Measurements from ENCODE around the gene AXIN2.

AXIN2 gene

DNA sequence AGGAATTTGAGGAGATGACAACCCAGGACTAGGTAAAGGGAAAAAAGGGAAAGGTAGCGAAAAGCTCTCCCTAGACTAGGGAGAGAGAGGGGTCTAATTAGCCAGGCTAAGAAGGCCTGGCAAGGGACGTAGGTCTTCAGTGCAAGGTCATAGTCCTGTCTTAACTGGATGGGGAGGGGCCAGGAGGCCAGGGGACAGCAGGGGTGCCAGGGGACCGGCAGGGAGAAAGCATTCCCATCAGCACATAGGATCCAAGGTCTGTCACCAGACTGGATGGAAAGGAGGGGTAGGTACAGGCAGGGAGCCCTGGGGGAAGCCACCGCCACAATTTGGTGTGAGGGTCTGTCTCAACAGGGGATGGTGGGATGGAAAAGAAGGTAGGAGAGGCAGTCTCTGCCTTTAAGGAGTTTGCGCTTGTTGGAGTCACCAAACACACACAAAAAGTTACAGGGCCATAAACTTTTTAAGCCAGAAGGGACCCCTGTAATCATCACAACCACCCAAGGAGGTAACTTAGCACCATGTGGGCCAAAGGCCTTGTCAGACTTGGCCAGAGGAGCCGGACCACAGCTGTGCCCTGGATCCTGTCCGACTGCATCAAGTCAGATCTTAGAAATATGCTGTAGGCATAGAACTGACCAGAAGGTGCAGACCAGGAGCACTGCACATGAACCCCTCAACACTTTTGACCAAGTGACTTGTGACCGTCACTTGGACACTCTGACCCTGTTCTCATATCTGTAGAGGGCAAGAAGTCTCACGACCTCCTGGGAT, 10.0 kb downstream of the AXIN2 start:
- Mint-ChIP-seq H3K27ac (no peak overlapping the region), H3K9me3 (no peaks in the 10 kb centered on the region), H3K27me3 (no peaks in the 10 kb centered on the region), H3K4me1 (peaks cover 52% of the 10 kb centered on the region), H3K4me3 (no peak overlapping the region)
- DNase-seq: no peak
- ATAC-seq: no peak

- ATAC-seq: no peak
- Mint-ChIP-seq H3K9me3 (no peaks in the 10 kb centered on the region), H3K4me3 (no peak overlapping the region), H3K4me1 (peaks cover 52% of the 10 kb centered on the region), H3K27ac (no peak overlapping the region), H3K27me3 (no peaks in the 10 kb centered on the region)
- DNase-seq: no peak
These were observed 10.7 kb downstream of the AXIN2 start for GRCh38 chr17:65550758-65551157.

DNA sequence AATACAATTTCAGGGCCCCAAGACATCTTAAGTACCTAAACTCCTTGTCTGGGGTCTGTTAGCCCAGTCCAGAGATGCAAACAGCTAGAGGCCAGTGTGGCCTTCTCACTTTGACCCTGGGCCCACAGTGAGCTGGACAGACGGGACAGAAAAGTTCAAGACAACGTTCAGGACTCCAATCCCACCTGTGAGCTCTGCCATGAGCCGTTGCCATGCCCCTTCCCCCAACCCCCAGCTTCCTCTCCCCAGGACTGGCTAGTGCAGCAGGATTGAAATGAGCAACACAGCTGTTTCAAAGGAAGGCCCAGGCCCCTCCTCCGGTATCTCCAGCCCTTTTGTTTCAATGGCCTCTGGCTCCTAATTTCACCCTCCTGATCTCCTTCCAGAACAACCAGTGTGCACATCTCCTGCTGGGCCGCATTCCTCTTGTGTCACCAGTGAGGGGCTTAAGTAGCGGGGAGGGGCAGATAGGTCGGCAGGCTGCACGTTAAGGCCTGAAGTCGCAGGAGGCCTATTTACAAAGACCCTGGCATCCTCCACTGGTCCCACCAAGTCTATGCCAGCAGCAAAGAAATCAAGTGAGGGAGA, 11.3 kb downstream of the AXIN2 start:
- DNase-seq (no peak), ATAC-seq (no peak)
- Mint-ChIP-seq H3K27me3 (no peaks in the 10 kb centered on the region), H3K4me3 (no peak overlapping the region), H3K9me3 (no peaks in the 10 kb centered on the region), H3K4me1 (peaks cover 52% of the 10 kb centered on the region), H3K27ac (no peak overlapping the region)

- peaks cover 57% of the 10 kb centered on the region for H3K4me1 Mint-ChIP-seq
- no peaks in the 10 kb centered on the region for H3K27me3 Mint-ChIP-seq
- no peak overlapping the region for H3K4me3 Mint-ChIP-seq
- DNase-seq (no peak), ATAC-seq (no peak)
- H3K27ac Mint-ChIP-seq: no peak overlapping the region
- H3K9me3 Mint-ChIP-seq: no peaks in the 10 kb centered on the region
These were observed 13.0 kb downstream of the AXIN2 start for GRCh38 chr17:65548269-65548969.

DNA sequence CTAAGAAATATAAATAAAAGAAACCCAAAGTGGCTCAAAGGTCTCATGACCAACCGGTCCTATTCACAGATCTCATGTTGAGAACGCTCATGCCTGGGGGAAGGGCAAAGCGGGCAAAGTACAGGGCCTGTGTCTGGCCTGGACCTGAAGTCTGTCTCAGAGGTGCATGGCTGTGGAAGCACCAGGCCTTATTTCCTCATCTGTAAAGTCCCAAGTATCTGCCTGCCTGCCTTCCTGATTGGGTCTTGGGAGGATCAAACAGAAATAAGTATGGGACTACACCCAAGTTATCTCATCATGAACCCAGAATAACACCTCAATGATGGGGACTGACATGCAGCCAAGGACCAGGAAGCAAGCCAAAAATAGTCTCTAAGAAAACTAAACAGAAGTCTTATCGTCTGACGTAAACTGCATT, 14.2 kb downstream of the AXIN2 start:
- Mint-ChIP-seq H3K27me3 (no peaks in the 10 kb centered on the region), H3K4me1 (peaks cover 54% of the 10 kb centered on the region), H3K27ac (peak overlapping the region; percentile 42 to 95), H3K9me3 (no peaks in the 10 kb centered on the region), H3K4me3 (no peak overlapping the region)
- ATAC-seq: no peak
- DNase-seq: no peak

DNA sequence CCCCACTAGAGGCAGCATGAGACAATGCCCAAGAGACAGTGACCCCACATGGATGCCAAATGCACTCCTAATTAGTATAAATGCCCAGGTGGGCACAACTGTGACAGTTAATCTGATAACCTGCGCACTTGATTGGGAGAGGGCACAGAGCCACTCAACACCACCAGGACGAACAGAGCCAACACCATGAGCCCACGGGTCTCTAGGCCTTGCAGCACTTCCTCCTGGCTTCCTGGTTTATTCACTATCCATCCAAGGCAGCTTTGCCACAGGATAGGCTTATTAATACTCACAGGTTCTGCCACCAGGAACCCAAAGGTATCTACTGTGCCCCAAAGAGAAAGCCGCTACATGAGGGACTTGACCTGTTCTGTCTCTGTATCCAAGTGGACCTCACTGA, 14.9 kb downstream of the AXIN2 start:
- Mint-ChIP-seq H3K9me3 (no peaks in the 10 kb centered on the region), H3K4me1 (peaks cover 47% of the 10 kb centered on the region), H3K4me3 (no peak overlapping the region), H3K27ac (no peak overlapping the region), H3K27me3 (no peaks in the 10 kb centered on the region)
- no peak for DNase-seq
- ATAC-seq: no peak

- Mint-ChIP-seq H3K9me3 (no peaks in the 10 kb centered on the region), H3K4me3 (no peak overlapping the region), H3K27ac (no peak overlapping the region), H3K27me3 (no peaks in the 10 kb centered on the region), H3K4me1 (peaks cover 43% of the 10 kb centered on the region)
- DNase-seq (no peak), ATAC-seq (no peak)
These were observed 15.5 kb downstream of the AXIN2 start for GRCh38 chr17:65545705-65546523.

- H3K4me3 Mint-ChIP-seq: no peak overlapping the region
- ATAC-seq (no peak), DNase-seq (no peak)
- no peaks in the 10 kb centered on the region for H3K9me3 Mint-ChIP-seq
- H3K27ac Mint-ChIP-seq: no peak overlapping the region
- no peaks in the 10 kb centered on the region for H3K27me3 Mint-ChIP-seq
- H3K4me1 Mint-ChIP-seq: peaks cover 35% of the 10 kb centered on the region
These were observed 16.8 kb downstream of the AXIN2 start for GRCh38 chr17:65544672-65545071.

GRCh38 chr17:65542610-65543009, 18.8 kb downstream of the AXIN2 start:
- Mint-ChIP-seq H3K4me3 (no peak overlapping the region), H3K9me3 (no peaks in the 10 kb centered on the region), H3K4me1 (peaks cover 38% of the 10 kb centered on the region), H3K27ac (no peak overlapping the region), H3K27me3 (no peaks in the 10 kb centered on the region)
- ATAC-seq: no peak
- DNase-seq: no peak

- H3K4me3 Mint-ChIP-seq: no peak overlapping the region
- ATAC-seq (no peak), DNase-seq (no peak)
- H3K27ac Mint-ChIP-seq: peak overlapping the region in 1 of 2 donors; percentile 56
- H3K4me1 Mint-ChIP-seq: peaks cover 33% of the 10 kb centered on the region
- no peaks in the 10 kb centered on the region for H3K9me3 Mint-ChIP-seq
- H3K27me3 Mint-ChIP-seq: no peaks in the 10 kb centered on the region
These were observed 19.4 kb downstream of the AXIN2 start for GRCh38 chr17:65542067-65542466.

DNA sequence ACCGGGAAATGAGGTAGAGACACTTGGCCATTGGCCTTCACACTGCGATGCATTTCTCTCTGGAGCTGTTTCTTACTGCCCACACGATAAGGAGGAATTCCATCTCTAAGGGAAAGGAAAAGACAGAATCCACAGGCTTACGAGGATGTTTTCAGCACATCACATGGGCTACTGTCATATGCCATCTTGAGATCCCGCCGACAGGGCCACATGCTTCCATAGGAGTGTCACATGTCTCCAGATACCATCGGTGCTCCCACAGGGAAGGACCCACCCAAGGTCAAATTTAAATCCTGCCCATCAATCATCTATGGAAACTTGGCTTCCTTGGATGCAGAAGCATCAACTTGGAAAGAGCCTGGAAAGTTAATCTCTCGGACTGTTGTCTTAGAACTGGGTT, 20.0 kb downstream of the AXIN2 start:
- H3K27me3 Mint-ChIP-seq: no peaks in the 10 kb centered on the region
- no peak for ATAC-seq
- H3K9me3 Mint-ChIP-seq: no peaks in the 10 kb centered on the region
- DNase-seq: no peak
- H3K4me1 Mint-ChIP-seq: peaks cover 28% of the 10 kb centered on the region
- H3K27ac Mint-ChIP-seq: no peak overlapping the region
- H3K4me3 Mint-ChIP-seq: no peak overlapping the region

DNA sequence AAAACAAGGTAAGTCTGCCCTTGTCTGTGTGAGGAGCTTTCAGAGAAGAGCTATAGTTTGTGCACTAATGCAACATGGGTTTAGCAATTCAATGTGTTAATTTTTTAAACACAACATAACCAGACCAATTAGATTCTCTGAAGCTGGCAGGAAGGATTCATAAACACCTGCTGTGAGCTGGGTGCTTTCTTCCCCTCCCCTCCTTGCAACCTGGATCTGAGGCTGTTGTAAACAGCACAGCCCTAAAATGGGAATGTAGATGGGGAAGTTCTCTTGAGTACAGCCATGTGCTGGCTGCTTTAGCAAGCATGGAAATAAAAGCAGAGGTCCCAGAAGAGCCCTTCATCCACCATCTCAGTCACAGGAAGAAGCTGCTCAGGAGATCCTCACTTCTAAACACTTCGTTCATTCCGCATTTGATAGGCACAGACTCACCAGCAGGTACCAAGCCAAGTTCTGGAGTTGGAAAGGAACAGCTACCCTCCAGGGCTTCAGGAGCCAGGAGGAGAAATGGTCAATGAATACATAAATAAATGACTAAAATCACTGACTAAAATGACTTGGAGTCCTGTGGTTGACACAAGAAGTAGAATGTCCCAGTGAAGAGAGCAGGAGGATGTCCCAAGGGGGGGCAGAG, 21.7 kb downstream of the AXIN2 start:
- DNase-seq (no peak), ATAC-seq (no peak)
- Mint-ChIP-seq H3K27ac (peak overlapping the region in 1 of 2 donors; percentile 63), H3K4me1 (peaks cover 28% of the 10 kb centered on the region), H3K9me3 (no peaks in the 10 kb centered on the region), H3K27me3 (no peaks in the 10 kb centered on the region), H3K4me3 (no peak overlapping the region)

GRCh38 chr17:65538675-65539529, 22.5 kb downstream of the AXIN2 start:
- peaks cover 24% of the 10 kb centered on the region for H3K4me1 Mint-ChIP-seq
- ATAC-seq (no peak), DNase-seq (no peak)
- peak overlapping the region; percentile 59 to 65 for H3K4me3 Mint-ChIP-seq
- H3K9me3 Mint-ChIP-seq: no peaks in the 10 kb centered on the region
- H3K27ac Mint-ChIP-seq: peak overlapping the region; percentile 83 to 84
- no peaks in the 10 kb centered on the region for H3K27me3 Mint-ChIP-seq

GRCh38 chr17:65537845-65538674, 23.4 kb downstream of the AXIN2 start:
- Mint-ChIP-seq H3K9me3 (no peaks in the 10 kb centered on the region), H3K27me3 (no peaks in the 10 kb centered on the region), H3K4me3 (peak overlapping the region; percentile 59 to 65), H3K4me1 (peaks cover 24% of the 10 kb centered on the region), H3K27ac (peak overlapping the region in 1 of 2 donors; percentile 83)
- DNase-seq (no peak), ATAC-seq (peak; percentile 58)
